ENCODE results near the gene DHX35. TPM values are rescaled to one million over a fixed set of nuclear protein-coding genes. Genes with fewer than 3 reads are reported as not detected.

The DHX35 gene
- total RNA-seq, 1 donor from 2014 or later, result 15.2 TPM

- TF ChIP-seq CTCF (IDR thresholded peaks at IDR 0.05; ENCODE audit: unreplicated experiment), result no peak
- Mint-ChIP-seq H3K4me3 (peak overlapping the region; percentile 75), H3K9me3 (no peaks in the 10 kb centered on the region), H3K36me3 (no peaks in the 10 kb centered on the region), H3K27ac (peak overlapping the region; percentile 39), H3K27me3 (ENCODE audit: low read depth) (peaks cover 31% of the 10 kb centered on the region), H3K4me1 (peaks cover 2% of the 10 kb centered on the region)
- DNase-seq (ENCODE audit: low spot score in 2 of 2, unreplicated experiment in 2 of 2), result no peak
Observed at GRCh38 chr20:39050555-39050902, 88.4 kb downstream of the DHX35 start.

GRCh38 chr20:39052676-39053075, 90.5 kb downstream of the DHX35 start:
- no peak for DNase-seq (ENCODE audit: low spot score in 2 of 2, unreplicated experiment in 2 of 2)
- Mint-ChIP-seq H3K9me3 (no peaks in the 10 kb centered on the region), H3K36me3 (no peaks in the 10 kb centered on the region), H3K27ac (no peak overlapping the region), H3K4me1 (peaks cover 2% of the 10 kb centered on the region), H3K4me3 (no peak overlapping the region), H3K27me3 (ENCODE audit: low read depth) (peaks cover 50% of the 10 kb centered on the region)
- TF ChIP-seq CTCF (IDR thresholded peaks at IDR 0.05; ENCODE audit: unreplicated experiment), result no peak

- Mint-ChIP-seq H3K27ac (no peak overlapping the region), H3K9me3 (no peaks in the 10 kb centered on the region), H3K4me1 (no peaks in the 10 kb centered on the region), H3K36me3 (no peaks in the 10 kb centered on the region), H3K4me3 (no peak overlapping the region), H3K27me3 (ENCODE audit: low read depth) (peaks cover 77% of the 10 kb centered on the region)
- no peak for DNase-seq (ENCODE audit: low spot score in 2 of 2, unreplicated experiment in 2 of 2)
- no peak for TF ChIP-seq CTCF (IDR thresholded peaks at IDR 0.05; ENCODE audit: unreplicated experiment)
Observed at GRCh38 chr20:39057143-39057542, 95.0 kb downstream of the DHX35 start.

- H3K36me3 Mint-ChIP-seq, result no peaks in the 10 kb centered on the region
- no peaks in the 10 kb centered on the region for H3K4me1 Mint-ChIP-seq
- no peak overlapping the region for H3K27ac Mint-ChIP-seq
- H3K27me3 Mint-ChIP-seq (ENCODE audit: low read depth), result peaks cover 79% of the 10 kb centered on the region
- no peak for TF ChIP-seq CTCF (IDR thresholded peaks at IDR 0.05; ENCODE audit: unreplicated experiment)
- no peaks in the 10 kb centered on the region for H3K9me3 Mint-ChIP-seq
- no peak overlapping the region for H3K4me3 Mint-ChIP-seq
- no peak for DNase-seq (ENCODE audit: low spot score in 2 of 2, unreplicated experiment in 2 of 2)
Observed at GRCh38 chr20:39057911-39058310, 95.8 kb downstream of the DHX35 start.

GRCh38 chr20:39059036-39059435, 96.9 kb downstream of the DHX35 start:
- no peaks in the 10 kb centered on the region for H3K36me3 Mint-ChIP-seq
- no peak for DNase-seq (ENCODE audit: low spot score in 2 of 2, unreplicated experiment in 2 of 2)
- peaks cover 81% of the 10 kb centered on the region for H3K27me3 Mint-ChIP-seq (ENCODE audit: low read depth)
- H3K4me3 Mint-ChIP-seq, result no peak overlapping the region
- H3K4me1 Mint-ChIP-seq, result no peaks in the 10 kb centered on the region
- H3K27ac Mint-ChIP-seq, result no peak overlapping the region
- no peak for TF ChIP-seq CTCF (IDR thresholded peaks at IDR 0.05; ENCODE audit: unreplicated experiment)
- no peaks in the 10 kb centered on the region for H3K9me3 Mint-ChIP-seq
